ENCODE data around the gene BMPER. TPM values are rescaled to one million over a fixed set of nuclear protein-coding genes. Genes with fewer than 3 reads are reported as not detected.

Gene BMPER
- total and polyA plus RNA-seq, 2 of the 8 experiments (the other 6 are each of a cell fraction or from before 2014, with no cell fraction given), result 0.33 to 0.69 TPM

- Histone ChIP-seq H3K27me3 (replicated peaks in 1 of 4; ENCODE audit: control insufficient read depth in 3 of 4, extremely low read depth in 1 of 4, insufficient read depth in 3 of 4, low read length in 3 of 4) (no peaks in the 10 kb centered on the region), H2BK20ac (ENCODE audit: low read length) (no peak overlapping the region), H3K4me3 (ENCODE audit: extremely low read depth in 1 of 4, insufficient read depth in 2 of 4, low read depth in 3 of 4, low read length in 4 of 4) (no peak overlapping the region), H2BK12ac (ENCODE audit: low read depth, low read length) (no peak overlapping the region), H3K9me3 (ENCODE audit: insufficient read depth in 2 of 2, low read depth in 1 of 2, low read length in 1 of 2) (no peaks in the 10 kb centered on the region), H3K23me2 (ENCODE audit: low read depth, low read length) (no peaks in the 10 kb centered on the region; the same call in 1 of the 2 replicates), H3K4me1 (replicated peaks in 1 of 4; ENCODE audit: control insufficient read depth in 3 of 4, insufficient read depth in 4 of 4, low read length in 3 of 4) (peaks cover 3 to 21% (median 12%) of the 10 kb centered on the region in 4 experiments; a peak in 6 of 7 replicates), H2BK5ac (ENCODE audit: low read depth, low read length) (no peak overlapping the region), H4K20me1 (replicated peaks in 1 of 2; ENCODE audit: control insufficient read depth in 1 of 2, insufficient read depth in 2 of 2, low read length in 2 of 2) (no peaks in the 10 kb centered on the region), H3K18ac (ENCODE audit: extremely low read depth, low read length) (no peak overlapping the region), H2AK5ac (ENCODE audit: low read depth, low read length) (no peak overlapping the region), H2BK15ac (ENCODE audit: low read length) (no peak overlapping the region), H4K8ac (ENCODE audit: extremely low read depth, insufficient read depth, low read length) (no peak overlapping the region), H3K4me2 (ENCODE audit: insufficient read depth in 1 of 2, low read depth in 2 of 2, low read length in 2 of 2) (peak overlapping the region in 1 of 2 experiments; percentile 28; a peak in 1 of 4 replicates), H4K5ac (ENCODE audit: insufficient read length, low read depth, low read length) (no peak overlapping the region), H3K79me2 (ENCODE audit: control insufficient read depth in 1 of 2, insufficient read depth in 2 of 2, low read length in 2 of 2) (no peaks in the 10 kb centered on the region), H3K36me3 (ENCODE audit: control insufficient read depth in 2 of 4, insufficient read depth in 4 of 4, low read length in 3 of 4) (no peaks in the 10 kb centered on the region), H3K9ac (replicated peaks in 1 of 4; ENCODE audit: extremely low read depth in 1 of 4, low read depth in 3 of 4, low read length in 3 of 4) (no peak overlapping the region), H3K79me1 (ENCODE audit: low read depth, low read length) (no peaks in the 10 kb centered on the region; the same call in 1 of the 2 replicates), H2BK120ac (replicated peaks; ENCODE audit: low read depth, low read length) (no peak overlapping the region), H3K14ac (ENCODE audit: insufficient read length) (no peak overlapping the region), H4K91ac (replicated peaks; ENCODE audit: insufficient read length, low read length) (no peak overlapping the region), H3K4ac (replicated peaks; ENCODE audit: insufficient read length, low read depth, low read length) (no peak overlapping the region), H3K23ac (ENCODE audit: insufficient read length) (no peak overlapping the region), H3K56ac (replicated peaks; ENCODE audit: insufficient read length, low read depth, low read length) (no peak overlapping the region), H2AFZ (ENCODE audit: low read length) (no peak overlapping the region), H3K27ac (ENCODE audit: low read depth, low read length) (no peak overlapping the region)
- 84% methylated on average over 1 of the region's 1 CpG; no CpG with 5 or more reads in 1 of the 2 experiments for WGBS, 2 experiments (ENCODE audit: extremely low coverage in 1 of 2, insufficient coverage in 1 of 2, insufficient read length in 1 of 2, insufficient replicate concordance in 2 of 2, low coverage in 1 of 2, low lambda C conversion rate in 2 of 2, missing lambda C conversion rate in 1 of 2)
- TF ChIP-seq CEBPB (IDR thresholded peaks at IDR 0.05; ENCODE audit: low read depth, low read length) (peak; percentile 32; the same call in 1 of the 2 replicates), EZH2 (IDR thresholded peaks at IDR 0.05; ENCODE audit: low read depth, low read length, severe bottlenecking) (no peak)
- ChIA-PET CTCF (ENCODE audit: partially characterized antibody) (interaction anchor here (0.7 to 2.4 kb wide), 5 partner anchors 9 to 76 kb away, joined by 3 to 11 read pairs (median 4); no protein-coding TSS in a partner anchor), POLR2A (ENCODE audit: partially characterized antibody) (interaction anchor here (1.4 kb wide), 1 partner anchor 8 kb away, joined by 3 read pairs; no protein-coding TSS in a partner anchor)
- DNase-seq (ENCODE audit: low read depth in 1 of 2, low spot score in 2 of 2) (no peak), FAIRE-seq (no peak)
Measured at GRCh38 chr7:34058801-34059135, 153.4 kb downstream of the BMPER start.

All from H1 (cell line).